Stimulated activated CD4-positive, alpha-beta T cell treated with anti-CD3 and anti-CD28 coated beads, Interleukin-4, amount 100 ng/mL, for 4 hours (primary cell): Measurements from ENCODE around the gene CORO6.
A peak's percentile ranks its signal among the peaks of the same experiment; 100 is the strongest.

ENCODE experiments used
- DNase-seq, 2 experiments: peaks; one replicate each; pipeline ENCODE4 v3.0.0-alpha.2; 2020

Gene CORO6

DNA sequence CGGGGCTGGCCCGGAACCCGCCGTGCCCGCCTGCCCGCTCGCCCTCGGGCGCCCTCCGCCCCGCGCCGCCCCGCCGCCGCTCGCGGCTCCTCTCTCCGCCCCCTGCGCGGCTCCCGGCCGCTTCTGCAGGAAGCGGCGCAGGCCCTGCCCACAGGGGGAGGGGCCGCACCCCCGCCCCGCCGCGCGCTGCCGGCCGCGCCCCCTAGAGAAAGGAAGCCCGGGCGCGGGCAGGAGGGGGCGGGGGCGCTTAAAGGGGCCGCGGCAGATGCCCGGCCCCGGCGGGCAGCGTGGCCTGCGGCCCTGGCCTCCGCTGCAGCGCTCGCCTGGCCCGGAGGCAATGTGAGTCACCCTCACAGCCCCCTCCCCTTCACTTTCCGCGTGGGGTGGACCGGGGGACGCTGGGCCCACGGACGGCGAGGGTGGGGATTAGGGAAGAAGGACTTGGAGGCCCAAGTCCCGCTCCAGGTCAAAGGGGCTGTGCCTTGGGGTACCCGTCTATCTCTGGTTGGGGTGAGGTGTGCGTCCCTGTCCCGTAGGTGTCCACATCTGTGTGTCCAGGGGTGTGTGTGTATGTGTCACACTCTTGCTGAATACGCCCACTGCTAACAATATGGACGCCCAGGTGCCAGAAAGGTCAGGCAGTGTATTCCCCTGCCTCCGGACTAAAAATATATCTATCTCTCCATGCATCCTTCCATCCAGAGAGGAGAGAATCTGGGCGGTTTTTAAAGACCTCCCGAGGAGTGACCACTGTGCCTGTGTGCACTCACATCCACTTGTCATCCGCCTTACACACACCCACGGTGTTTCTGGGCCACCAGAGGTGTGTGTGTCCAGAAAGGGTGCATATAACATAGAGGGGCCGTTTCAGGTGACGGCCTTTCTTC is 32.9 kb downstream of the CORO6 start, which contains the start of gene GIT1:
TSS of gene GIT1 (minus strand) at position 125 of the 887 bp plus-strand sequence. CDS start 270 bp downstream, outside the sequence.
- DNase-seq: peak; percentile 82 to 84

- peak; percentile 57 to 80 for DNase-seq
Observed at GRCh38 chr17:29588562-29589411, 33.9 kb downstream of the CORO6 start.

DNA sequence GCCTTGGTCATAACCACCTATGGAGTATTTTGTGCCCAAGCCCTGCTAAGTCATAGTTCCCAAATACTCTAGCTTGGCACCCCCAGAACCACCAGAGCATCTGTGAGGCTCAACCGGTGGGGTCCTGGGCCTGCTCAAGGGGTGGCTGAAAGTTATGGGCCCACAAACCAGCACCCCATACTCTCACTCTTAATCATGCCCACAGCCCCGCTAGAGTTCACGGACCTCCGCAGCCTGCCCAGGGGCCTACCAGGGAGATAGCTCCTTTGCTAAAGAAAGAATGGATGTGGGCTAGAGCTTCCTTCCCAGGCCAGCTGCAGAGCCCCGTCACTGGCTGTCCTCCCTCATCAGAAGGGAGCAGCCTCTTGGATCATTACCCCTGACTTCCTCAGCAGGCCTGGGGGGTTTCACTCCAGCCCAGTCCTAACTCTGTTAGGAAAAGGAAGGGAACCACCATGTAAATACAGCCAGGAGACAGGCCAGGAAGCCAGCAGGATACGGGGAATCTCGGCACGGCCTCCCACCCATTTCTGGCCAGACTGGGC is 34.6 kb downstream of the CORO6 start:
- no peak for DNase-seq

DNA sequence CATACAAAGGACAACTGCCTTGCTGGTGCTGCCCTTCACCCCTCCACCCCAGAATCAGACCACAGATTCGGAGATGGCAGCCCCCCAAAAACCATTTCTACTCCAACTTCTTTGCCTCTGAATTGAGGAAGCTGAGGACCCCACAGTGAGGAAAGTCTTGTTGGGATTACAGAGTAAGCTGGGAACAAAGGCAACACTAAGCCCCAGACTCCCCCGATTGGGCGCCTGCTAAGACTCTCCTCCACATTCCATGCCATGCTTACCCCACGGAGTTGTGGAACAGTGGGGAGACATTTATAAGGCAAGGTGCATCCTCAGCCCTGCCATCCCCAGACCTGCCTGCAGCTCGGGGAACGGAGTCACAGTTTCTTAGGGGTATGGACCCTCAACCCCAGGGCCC is 35.1 kb downstream of the CORO6 start:
- no peak for DNase-seq

DNA sequence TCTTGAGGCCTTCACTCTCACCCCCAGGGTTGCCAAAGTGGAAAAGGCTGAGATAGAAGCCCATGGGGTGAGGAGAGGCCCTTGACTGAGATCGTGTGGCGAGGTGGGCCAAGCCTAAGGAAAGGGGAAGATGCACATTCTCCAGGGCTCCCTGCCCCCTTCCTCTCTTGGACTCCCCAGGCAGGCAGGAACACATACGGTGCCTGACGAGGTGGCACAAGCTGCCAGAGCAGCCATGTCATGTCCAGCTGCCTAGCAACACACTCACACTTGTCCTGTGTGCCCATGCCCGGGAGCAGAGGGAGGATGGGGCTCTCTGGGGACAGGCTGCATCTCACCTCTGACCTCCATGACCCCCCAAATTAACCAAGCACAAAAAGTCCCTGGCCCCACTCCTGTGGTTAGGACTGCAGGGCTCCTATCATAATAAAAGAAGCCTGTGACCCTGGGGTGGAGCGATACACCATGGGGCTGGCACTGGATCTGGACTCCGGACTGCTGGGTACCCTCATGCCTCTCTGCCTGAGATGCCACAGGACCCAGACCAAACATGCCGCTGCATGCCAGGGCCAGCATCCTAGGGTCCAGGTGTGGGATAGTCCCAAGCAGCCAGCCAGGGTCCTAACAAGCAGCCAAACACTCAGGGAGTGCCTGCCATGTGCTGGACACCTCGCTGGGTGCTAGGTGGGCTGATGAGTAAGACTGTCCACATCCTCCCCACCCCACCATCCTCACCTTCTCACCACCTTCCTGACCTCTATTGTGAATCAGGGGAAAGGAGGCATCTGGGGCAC is 35.8 kb downstream of the CORO6 start:
- no peak for DNase-seq

- peak in 1 of 2 experiments; percentile 36 for DNase-seq
Observed at GRCh38 chr17:29585080-29585751, 37.5 kb downstream of the CORO6 start.

- DNase-seq: no peak
Observed at GRCh38 chr17:29584452-29585079, 38.1 kb downstream of the CORO6 start.

GRCh38 chr17:29583324-29584248 is 39.1 kb downstream of the CORO6 start:
- DNase-seq: no peak

DNA sequence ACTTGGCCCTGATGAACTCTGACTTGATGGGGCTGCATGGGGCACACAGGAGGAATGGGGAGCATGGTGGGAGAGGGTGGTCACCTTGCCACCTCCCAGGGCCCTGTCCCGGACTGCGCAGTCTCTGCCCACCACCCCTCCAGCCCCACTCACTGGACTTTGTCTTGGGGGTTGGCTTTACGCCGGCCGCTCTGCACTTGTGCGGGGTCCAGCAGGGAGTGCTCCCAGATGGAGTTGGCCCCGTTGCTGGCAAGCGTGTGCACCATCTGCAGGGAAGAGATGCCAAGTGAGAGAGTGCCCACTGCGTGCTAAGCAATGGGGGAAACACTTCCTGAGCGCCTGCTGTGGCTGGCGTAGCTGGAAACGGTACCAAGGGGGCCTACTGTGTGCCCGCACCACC is 39.9 kb downstream of the CORO6 start:
- DNase-seq: no peak

GRCh38 chr17:29582254-29582765 is 40.4 kb downstream of the CORO6 start:
- no peak for DNase-seq

- no peak for DNase-seq
Observed at GRCh38 chr17:29581583-29582253, 41.0 kb downstream of the CORO6 start.

DNA sequence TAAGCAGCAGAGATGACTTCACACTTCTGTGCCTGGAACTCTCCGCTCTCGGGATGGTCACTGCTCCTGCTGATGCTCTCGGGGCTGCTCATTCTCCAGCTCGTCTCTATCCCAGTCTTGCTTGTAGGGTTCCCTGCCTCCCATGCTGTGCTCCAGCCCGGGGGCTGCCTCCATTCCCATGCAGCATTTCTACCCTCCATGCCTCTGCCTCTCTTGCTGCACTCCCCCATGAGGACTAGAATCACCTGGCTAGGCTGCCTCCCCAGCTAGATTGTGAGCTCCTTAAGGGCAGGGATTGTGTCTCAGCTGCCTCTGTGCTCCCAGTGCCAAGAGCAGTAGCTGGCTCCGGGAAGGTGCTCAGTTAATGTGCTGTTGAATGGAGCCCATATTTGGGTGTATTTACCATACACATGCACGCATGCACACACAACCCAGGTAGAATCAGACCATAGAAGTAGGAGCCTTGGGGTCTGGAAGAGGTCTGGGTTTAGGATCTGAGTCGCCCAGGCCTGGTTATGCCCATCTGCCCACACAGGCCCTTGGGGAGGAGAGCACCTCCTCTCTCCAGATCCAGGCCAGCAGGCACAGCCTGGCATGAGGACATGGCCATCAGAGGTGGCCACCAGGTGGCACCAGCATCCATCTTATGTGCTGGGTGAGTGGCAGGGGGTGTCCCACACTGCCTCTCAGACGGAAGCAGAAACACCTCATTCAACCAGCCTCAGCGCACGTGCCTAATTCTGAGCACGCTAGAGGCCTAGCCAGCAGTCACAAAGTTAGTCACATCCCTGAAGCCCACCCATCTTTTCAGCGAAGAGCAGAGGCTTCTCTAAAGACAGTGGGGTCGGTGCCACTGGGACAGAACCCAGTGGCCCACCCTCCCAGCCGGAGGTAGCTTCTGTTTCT is 42.6 kb downstream of the CORO6 start:
- peak; percentile 88 to 89 for DNase-seq

DNA sequence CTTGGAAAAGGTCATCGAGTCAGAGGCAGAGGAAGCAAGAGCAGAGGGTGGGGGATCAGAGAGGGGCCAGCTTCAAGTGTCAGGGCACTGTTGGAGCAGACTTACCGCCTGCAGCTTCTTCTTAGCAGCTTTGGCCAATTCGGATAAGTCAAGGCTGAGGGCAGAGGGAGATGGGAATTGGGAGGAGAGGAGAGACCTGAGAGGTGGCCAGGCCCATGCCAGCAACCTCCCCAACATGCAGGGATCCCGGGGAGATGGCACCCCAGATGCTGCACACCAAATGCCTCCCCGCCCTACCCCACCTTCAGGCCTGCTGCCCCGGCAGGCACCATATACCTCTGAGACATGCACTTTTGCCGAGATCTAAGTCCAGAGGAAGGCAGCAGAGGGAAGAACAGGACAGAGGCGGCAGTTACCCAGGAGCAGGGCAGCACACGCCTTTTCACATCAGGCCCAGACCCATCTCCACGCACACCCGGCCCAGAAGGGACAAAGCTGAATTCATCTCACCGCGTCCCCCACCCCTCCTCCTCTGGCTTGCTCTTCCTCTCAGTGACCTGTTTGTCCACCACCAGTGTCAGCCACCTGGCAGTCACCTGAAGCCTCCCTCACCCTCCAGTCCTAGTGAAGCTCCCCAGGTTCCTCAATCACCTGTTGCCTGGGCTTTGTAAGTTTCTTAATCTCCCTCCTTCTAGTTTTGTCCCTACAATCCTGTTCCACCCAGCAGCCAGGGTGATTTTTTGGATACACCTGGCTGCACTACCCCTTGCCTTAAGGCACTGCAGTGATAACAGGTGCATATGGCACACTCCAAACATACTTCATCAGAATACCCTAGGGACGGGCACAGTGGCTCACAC is 43.9 kb downstream of the CORO6 start:
- DNase-seq: no peak

- no peak for DNase-seq
Observed at GRCh38 chr17:29577385-29578211, 45.1 kb downstream of the CORO6 start.

DNA sequence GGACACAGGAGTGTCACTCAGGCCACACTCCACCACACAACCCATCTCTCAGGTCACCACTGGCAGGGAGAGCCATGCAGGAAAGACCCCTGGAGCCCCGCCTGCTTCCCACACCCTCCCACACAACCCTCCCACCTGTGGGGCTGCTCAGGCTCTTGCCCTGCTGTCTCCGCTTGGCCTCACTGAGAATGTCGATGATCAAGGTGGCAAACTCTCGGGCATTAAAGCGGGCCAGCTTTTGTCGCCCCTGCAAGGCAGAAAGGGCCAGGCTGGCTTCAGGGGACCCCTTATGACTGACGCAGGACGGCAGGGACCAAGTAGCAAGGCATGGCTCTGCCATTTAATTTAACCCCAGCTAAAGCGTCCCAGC is 45.7 kb downstream of the CORO6 start:
- DNase-seq: no peak

DNA sequence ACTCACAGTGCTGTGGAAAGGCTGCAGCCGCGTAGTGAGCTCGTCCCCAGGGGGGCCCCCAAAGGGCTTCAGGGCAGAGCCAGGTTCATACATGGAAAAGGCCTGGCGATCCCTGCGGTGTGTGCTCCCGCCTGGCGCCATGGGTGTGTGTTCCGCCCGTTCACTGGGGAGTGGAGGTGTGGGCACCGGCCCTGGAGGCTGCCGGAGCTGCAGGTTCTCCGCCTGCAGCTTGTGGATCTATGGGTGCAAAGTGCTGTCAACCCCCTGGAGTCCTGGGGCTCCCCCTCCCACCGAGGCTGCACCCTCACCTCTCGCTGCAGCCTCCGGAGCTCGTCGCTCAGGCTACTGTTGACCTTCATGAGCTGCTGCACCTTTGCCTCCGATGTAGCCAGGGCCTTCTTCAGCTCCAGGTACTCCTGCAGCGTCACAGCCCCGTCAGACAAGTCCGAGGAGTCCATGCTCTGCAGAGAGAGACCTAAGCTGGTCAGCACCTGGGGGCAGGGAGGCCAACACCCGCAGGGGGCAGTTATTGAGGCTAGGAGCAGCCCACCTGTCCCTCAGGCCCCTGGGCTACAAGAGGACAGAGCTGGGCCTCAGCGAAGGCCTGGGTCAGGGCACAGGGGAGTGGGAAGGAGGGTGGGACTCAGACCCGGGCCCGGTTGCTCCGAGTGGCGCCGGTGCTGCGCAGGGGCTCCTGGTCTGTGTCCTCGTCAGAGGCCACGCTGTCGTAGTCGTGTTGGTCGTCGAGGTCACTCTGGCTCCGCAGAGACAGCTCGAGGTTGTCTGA is 46.3 kb downstream of the CORO6 start:
- no peak for DNase-seq
